ENCODE data around the gene IFITM1.
A peak's percentile ranks its signal among the peaks of the same experiment; 100 is the strongest.

IFITM1 gene

GRCh38 chr11:293852-294661 is 19.8 kb upstream of the IFITM1 start:
- DNase-seq (ENCODE audit: low read depth in 2 of 2) = no peak

- no peak for DNase-seq (ENCODE audit: low read depth in 2 of 2)
These were observed 19.1 kb upstream of the IFITM1 start for GRCh38 chr11:294780-295179.

- DNase-seq (ENCODE audit: low read depth in 2 of 2) = no peak
These were observed 18.3 kb upstream of the IFITM1 start for GRCh38 chr11:295351-296170.

- DNase-seq (ENCODE audit: low read depth in 2 of 2) = no peak
These were observed 17.4 kb upstream of the IFITM1 start for GRCh38 chr11:296171-297050.

- DNase-seq (ENCODE audit: low read depth in 2 of 2) = no peak
These were observed 16.7 kb upstream of the IFITM1 start for GRCh38 chr11:297051-297585.

- no peak for DNase-seq (ENCODE audit: low read depth in 2 of 2)
These were observed 16.0 kb upstream of the IFITM1 start for GRCh38 chr11:297586-298405.

GRCh38 chr11:298406-299065 is 15.3 kb upstream of the IFITM1 start:
- no peak for DNase-seq (ENCODE audit: low read depth in 2 of 2)

- no peak for DNase-seq (ENCODE audit: low read depth in 2 of 2)
These were observed 14.6 kb upstream of the IFITM1 start, which contains the start of gene IFITM5 for GRCh38 chr11:299081-299891. TSS of gene IFITM5 (minus strand) at chr11:299526. CDS start at chr11:299490, 36 bp downstream.

GRCh38 chr11:299951-300735 is 13.7 kb upstream of the IFITM1 start:
- DNase-seq (ENCODE audit: low read depth in 2 of 2) = no peak

- DNase-seq (ENCODE audit: low read depth in 2 of 2) = no peak
These were observed 10.5 kb upstream of the IFITM1 start for GRCh38 chr11:303363-303762.

GRCh38 chr11:304061-304506 is 9.8 kb upstream of the IFITM1 start:
- DNase-seq (ENCODE audit: low read depth in 2 of 2) = no peak

GRCh38 chr11:304915-305843 is 8.7 kb upstream of the IFITM1 start:
- peak; percentile 55 to 62 for DNase-seq (ENCODE audit: low read depth in 2 of 2)

- DNase-seq (ENCODE audit: low read depth in 2 of 2) = no peak
These were observed 8.0 kb upstream of the IFITM1 start for GRCh38 chr11:305844-306211.

GRCh38 chr11:306645-307371 is 7.0 kb upstream of the IFITM1 start:
- DNase-seq (ENCODE audit: low read depth in 2 of 2) = no peak

- DNase-seq (ENCODE audit: low read depth in 2 of 2) = peak; percentile 80 to 85
These were observed 5.8 kb upstream of the IFITM1 start, which contains the start of gene IFITM2 for GRCh38 chr11:307766-308708. TSS of gene IFITM2 (plus strand) at chr11:307816. CDS start at chr11:308193, 377 bp downstream.
